Stimulated activated CD4-positive, alpha-beta T cell treated with anti-CD3 and anti-CD28 coated beads, Interleukin-4, amount 100 ng/mL, for 48 hours (primary cell): ENCODE results near the gene FBXO7.
A peak's percentile ranks its signal among the peaks of the same experiment; 100 is the strongest.

Experiments used
- DNase-seq, 2 donors: peaks; one replicate each; pipeline ENCODE4 v3.0.0-alpha.2; 2020; ENCODE audit warnings: low read depth in 2 of 2

FBXO7 gene

DNA sequence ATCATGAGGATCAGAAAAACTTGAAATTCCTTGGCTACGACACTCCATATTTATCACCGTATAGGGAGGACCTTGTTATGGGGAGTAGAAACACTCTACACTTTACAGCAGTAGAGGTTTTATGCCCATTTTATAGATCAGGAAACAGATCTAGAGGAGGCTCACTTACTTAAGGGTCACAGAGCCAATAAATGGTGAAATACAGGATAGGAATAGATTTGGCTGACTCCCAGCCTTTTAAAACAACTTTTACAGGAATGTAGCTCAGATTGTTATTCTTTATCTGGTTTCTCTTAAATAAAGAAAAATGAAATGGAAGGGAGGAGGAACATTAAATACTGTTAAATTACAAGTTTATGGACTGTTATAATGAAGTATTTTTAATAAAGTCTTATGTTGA lies 14.8 kb downstream of the FBXO7 start:
- no peak for DNase-seq

DNA sequence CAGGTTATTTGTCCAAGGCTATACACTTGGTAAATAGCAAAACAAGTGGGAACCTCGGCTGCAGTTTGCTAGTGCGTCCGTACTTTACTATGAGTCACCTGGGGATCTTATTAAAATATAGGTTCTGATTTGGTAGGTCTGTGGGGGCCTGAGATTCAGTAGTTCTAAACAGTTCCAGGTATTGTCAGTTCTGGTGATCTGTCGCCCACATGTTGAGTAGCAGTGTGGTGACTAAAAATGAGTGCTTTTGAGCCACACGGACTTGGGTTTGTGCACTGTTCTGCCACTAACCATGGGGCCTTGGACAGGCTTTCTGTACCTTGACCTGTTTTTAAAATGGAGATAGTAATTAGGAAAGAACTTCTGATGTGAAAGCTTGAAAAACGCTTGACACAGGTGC lies 15.7 kb downstream of the FBXO7 start:
- DNase-seq, result no peak

GRCh38 chr22:32492111-32492510 lies 17.5 kb downstream of the FBXO7 start:
- DNase-seq, result no peak

DNA sequence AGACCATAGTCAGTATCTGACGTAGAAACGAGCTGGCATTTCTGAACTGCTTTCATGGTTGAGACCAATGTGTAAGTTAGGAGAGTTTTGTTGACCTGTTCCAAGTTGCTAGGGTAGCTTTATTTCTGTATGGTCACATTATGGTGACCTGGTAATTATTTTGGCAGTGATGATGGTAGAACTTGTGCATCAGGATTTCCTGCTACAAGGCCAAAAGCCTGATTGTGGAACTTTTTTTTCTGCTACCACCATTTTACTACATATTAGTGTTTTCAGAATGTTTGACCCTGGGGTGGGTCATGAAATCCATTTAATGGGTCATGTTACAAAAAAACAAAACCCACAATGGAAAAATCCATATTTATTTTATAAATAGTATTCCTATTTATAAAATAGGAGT lies 18.9 kb downstream of the FBXO7 start:
- no peak for DNase-seq

DNA sequence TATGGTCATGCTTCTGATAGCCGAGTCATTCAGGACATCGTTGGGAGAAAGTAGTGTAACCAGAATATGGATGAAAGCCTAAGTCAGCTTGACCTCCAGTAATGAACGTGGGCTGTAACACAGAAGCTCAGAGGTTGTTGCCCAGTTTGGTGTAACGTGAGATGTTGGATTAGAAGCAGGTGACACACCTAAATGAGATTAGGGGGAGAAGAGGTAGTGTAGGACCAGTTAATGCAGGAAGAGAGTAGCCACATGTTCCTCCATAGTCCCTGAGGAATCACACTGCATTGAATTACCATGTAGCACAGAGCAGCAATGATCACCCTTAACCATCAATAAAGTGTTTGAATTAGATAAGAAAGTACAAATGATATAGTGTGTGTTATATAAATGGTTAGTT lies 20.4 kb downstream of the FBXO7 start:
- no peak for DNase-seq

- no peak for DNase-seq
Measured at GRCh38 chr22:32499666-32500065, 25.1 kb downstream of the FBXO7 start.

DNA sequence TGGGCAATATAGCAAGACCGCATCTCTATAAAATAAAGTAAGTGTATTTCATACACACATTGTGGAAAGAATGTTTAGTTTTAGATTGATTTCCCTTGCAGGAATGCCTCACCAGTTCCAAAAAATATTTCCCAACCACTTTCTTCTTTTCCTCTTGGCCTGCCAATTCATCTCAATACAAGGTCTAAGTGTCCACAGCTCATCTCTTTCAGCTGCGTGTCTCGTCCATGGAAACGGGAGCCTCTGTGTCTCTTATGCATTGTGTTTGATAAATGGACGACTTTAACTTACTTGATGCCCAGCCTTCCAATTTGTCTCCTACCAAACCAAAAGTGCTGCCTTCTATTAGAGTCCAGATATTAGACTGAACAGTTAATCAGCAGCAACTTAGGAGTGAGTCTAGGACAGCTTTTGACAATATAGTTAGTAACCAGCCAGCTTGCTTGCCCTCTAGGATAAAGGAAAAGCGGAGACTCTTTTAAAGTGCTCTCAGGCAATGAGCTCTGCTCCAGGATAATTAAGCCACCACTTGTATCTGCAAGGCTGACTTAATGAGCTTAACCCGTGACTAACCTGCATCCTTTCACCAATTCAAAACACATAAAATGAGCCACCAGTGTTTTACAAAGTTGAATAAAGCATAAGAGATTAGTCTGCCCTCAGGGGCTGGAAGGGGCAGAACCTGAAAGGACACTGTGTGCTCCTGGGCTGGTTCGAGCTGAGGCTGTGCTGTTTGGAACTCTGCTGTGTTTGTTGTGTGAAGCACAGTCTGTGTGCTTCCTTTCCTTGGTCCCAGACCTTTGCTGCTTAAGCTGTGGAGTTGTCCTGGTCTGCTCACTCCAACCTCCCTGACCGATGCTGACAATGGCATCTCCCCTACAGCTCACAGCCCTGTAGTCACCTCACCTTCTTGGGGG lies 27.5 kb downstream of the FBXO7 start:
- DNase-seq, result no peak

GRCh38 chr22:32509045-32509444 lies 34.4 kb downstream of the FBXO7 start:
- no peak for DNase-seq

GRCh38 chr22:32511274-32511673 lies 36.7 kb downstream of the FBXO7 start:
- DNase-seq, result no peak

DNA sequence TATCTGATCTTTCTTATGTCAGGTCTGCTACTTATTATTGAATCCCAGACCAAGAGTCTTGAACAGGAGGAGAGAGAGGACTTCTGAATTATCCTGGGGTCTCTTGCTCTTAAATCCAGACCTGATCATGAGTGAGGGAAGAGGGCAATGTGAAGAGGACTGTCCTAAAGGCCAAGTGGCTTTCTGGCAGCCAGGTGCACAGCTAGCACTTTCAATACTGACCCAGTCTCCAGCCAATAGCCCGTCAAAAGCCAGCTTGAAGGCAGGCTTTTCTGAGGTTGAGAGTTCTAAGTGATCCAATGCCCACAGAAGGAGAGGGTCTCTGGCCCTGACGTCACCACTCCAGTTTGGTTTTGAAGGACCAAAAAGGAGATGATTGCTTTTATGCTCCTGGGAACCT lies 37.2 kb downstream of the FBXO7 start:
- no peak for DNase-seq

GRCh38 chr22:32512267-32512982 lies 37.8 kb downstream of the FBXO7 start:
- DNase-seq, result no peak

GRCh38 chr22:32515084-32515483 lies 40.5 kb downstream of the FBXO7 start:
- DNase-seq, result no peak

DNA sequence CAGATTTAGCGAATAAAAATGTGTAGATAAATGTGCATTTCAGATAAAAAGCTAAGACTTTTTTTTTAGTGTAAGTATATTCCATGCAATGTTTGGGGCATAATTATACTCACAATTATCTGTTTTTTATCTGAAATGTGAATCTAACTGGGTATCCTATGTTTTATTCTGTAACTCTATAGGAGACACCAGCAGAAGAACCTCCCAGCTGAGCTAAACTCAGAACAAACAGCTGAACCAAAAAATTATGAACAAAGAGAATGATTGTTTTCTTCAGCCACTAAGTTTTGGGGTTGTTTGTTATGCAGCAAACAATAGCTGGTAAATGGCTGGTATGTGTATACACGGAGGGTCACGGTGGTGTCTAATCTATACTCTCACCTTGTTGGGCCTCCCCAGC lies 42.9 kb downstream of the FBXO7 start:
- DNase-seq, result no peak

DNA sequence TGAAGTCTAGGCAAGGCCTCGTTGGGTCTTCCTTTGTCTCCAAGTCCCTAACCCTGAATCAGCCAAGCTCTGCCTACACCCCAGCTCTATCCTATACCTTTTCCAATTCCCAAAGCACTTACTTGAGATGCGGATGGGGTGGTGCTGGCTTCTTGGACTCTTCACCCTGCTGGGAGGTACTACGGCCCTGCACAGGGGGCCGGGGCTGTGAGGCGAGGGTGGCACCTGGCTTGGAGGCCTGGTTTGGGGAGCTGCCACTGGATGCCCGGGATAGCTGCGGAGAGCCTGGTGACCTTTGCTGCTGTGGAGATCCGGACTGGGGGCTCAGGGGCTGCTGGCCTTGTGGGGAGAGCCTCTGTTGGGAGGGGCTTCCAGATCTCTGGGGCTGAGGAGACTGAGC lies 43.3 kb downstream of the FBXO7 start:
- DNase-seq, result no peak

GRCh38 chr22:32518381-32518780 lies 43.8 kb downstream of the FBXO7 start:
- DNase-seq, result no peak

- DNase-seq, result no peak
Measured at GRCh38 chr22:32518848-32519247, 44.2 kb downstream of the FBXO7 start.

DNA sequence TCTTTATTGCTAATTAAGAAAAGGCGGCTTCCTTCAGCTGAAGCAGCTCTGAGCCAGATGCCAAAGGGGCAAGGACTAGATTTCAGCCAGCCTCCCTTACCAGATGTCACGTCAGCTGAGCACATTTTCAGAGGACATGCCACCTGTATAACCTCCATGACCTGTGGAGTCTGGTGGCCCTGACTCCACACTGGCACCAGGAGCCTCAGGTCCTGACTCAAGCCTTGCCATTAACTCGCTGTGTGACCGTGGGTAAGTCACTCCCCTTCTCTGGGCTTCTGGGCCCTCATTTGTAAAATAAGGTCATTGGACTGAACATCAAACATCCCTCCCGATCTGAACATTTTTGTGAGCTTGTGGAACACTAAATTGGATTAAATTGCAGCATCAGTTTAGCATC lies 46.0 kb downstream of the FBXO7 start:
- DNase-seq, result no peak

- no peak for DNase-seq
Measured at GRCh38 chr22:32522237-32522636, 47.6 kb downstream of the FBXO7 start.

GRCh38 chr22:32527756-32528155 lies 53.1 kb downstream of the FBXO7 start:
- no peak for DNase-seq

DNA sequence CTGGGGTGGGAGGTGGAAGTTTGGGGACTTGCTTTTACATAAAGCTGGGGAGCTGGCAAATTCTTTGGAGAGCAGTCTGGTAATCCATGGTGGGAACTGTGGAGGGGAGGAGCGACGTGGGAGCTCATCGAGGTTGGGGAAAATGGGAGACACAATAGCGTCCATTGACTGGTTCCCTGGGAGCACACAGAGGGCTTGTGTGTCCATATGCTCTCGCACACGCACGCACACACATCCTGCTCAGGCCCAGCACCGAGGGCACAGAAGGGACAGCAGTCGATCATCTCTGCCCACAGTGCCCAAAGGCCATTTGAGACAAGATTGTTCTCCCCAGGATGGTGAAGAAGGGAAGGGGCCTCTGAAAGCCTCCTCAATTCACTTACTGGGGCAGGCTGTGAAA lies 53.7 kb downstream of the FBXO7 start:
- no peak for DNase-seq

GRCh38 chr22:32528984-32529982 lies 54.7 kb downstream of the FBXO7 start:
- peak; percentile 51 to 52 for DNase-seq

DNA sequence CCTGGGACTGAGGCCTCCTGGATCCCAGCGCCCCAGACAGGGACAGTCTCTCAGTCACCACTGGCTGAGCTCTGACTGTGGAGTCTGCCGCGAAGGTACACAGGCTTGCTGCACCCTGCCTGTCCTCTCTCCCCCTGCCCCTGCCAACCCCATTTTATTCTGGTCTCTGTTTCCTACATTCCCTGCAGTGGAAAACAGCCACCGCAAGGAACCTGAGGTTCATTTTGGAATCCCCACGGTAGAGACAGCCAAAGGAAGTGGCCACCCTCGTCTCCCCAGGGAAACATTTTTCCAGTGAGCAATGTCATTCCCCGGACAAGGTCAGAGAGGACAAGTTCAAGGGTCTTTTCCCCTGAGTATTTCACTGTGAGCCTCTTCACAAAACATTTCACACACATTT lies 56.6 kb downstream of the FBXO7 start:
- DNase-seq, result no peak
